NOMO-1 treated with DMSO at 0.1 percent for 48 hours (cell line): ENCODE results near the gene CHEK2.
"Not testable (repeated sequence)": the region's sequence is repeated elsewhere in the genome, so short reads cannot be mapped to it uniquely, and the experiment has no call there.

Experiments used
- DNase-seq: peaks from one replicate; lab custom pipeline; 2025; ENCODE audit not compliant: unreplicated experiment; lab: John Stamatoyannopoulos, UW

The CHEK2 gene

DNA sequence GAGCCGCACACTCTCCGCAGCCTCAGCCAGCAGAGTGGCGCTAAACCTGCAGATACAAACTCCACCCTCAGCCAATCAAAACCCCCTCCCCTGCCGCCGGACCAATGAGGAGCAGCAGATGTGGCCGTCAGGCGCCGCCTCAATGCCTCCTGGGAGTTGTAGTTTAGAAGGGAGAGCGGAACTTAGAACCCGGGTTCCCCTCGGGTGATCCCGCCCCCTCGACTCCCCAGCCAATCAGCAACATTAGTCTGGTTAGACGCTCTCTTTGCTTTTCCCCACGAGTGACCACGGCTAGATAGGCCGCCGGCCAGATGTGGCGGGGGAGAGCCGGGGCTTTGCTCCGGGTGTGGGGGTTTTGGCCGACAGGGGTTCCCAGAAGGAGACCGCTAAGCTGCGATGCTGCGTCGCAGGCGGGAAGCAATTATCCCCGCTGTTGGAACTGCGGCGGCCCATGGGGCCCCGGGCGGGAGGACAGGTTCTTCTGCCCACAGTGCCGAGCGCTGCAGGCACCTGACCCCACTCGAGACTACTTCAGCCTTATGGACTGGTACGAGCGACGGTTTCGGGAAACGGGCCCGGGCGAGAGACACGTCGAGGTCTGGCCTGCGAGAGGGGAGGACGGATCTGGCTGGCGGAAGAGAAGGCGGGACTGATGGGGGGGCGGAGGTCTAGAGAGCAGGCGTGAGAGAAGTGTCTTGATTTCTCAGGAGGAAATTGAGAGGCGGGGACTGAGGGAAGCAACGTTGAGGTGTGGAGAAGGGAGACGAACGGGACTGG, at the start of gene CHEK2, which contains the start of gene HSCB:
TSS of gene CHEK2 (minus strand) at position 36 of the 777 bp plus-strand sequence. CDS start 7,099 bp downstream, outside the sequence.
TSS of gene HSCB (plus strand) at position 255 of the 777 bp plus-strand sequence. CDS start at position 312, 57 bp downstream.
- DNase-seq: peak; percentile 99

DNA sequence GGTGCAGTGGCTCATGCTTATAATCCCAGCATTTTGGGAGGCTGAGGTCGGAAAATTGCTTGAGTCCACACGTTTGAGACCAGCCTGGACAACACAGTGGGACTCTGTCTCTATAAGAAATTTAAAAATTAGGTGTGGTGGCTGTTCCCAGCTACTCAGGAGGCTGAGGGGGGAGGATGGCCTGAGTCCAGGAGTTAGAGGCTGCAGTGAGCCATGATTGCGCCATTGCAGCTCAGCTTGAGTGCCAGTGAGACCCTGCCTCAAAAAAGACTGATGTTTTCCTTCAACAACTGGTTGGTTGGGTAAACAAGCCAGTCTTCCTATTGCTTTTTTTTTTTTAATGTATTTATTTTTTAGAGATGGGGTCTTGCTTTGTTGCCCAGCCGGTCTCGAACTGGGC, 49.5 kb upstream of the CHEK2 start:
- DNase-seq: no peak

DNA sequence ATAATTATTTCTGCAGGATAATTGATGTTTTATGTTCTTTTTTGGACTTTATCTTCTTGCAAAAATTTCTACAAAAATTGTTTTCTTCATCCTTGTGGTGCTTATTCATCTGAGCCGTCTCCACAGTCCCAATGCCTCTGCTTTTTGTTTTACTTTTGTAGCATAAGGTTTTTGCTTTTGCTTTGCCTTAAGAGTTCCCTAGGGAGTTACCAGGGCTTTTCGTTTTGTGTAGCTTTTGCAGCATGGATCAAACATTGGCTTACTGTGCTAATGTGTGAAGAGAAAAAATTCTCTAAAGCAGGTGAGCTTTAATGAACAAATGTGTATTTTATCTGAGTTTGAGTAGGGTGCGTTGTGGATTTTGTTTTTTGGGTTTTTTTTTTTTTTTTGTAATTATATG, 47.0 kb upstream of the CHEK2 start:
- no peak for DNase-seq

DNA sequence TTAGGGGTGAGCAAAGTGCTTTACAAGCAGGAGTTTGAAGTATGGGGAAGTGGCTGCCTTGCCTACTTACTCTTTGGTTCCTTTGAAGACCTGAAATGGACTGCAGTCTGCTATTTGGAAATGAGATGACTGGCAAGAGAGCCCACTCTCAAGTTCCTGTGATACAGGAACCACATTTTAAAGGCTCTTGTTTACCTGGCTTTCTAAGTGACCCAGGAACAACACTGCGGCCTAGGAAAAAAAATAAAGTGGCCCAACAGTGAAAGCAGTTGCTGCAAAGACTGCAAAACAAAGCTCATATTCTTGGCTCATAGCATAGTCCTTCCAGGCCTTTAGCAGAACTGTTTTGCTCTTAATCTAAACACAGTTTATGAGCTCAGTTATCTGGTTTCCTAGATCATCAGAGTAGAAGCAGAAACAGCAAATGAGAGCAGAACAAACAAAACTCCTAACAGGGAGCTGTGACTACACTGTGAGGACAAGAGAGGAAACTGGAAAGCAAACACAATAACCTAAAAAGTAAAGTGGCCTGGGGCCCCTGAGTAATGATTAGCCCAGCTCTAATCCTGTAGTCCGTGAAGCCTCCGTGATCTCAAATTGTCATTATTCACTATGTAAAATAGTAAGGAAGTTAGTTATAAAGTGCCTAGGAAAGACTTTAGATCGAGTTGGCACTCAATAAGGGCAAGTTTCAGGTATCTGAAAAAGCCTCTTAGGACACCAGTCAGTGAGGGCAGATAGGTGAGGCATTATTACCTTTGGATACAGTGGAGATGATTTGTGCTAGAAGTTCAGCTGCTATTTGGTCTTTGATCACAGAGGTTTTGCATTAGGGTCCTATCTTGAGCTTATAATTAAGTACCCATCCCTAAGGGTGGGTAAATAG, 42.4 kb upstream of the CHEK2 start:
- DNase-seq: no peak

DNA sequence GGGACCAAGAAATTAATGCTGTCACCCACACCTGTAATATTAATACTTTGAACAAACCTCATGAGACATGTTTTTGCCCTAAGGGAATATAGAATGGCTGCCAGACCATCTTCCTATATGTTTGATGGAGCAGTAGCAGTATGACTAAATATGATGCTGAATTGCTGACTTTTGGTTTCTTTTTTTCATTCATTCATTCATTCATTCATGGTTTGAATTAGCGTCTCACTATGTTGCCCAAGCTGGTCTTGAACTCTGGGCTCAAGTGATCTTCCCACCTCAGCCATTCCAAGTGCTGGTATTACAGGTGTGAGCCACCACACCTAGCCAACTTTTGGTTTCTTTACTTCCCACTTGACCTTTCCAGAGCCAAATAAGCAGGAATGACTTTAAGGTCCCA, 38.7 kb upstream of the CHEK2 start:
- DNase-seq: no peak

DNA sequence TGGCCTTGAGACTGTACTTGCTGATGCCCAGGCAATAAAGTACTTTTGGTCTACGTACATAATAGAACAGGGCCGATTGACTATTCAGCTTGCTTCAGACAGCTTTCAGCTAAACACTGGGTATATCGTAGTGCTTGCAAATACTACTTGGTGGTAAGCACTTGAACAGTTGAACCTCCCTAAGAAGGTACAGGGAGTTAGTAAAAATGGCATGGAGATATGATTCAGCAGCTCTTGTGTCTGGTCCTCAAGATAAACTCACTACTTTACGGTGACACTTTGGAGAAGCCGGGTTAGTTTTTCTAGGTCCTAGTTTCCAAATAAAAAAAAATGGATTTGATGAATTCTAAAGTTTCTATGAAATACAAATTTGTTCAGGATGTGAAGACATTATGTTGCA, 38.2 kb upstream of the CHEK2 start:
- DNase-seq: no peak

DNA sequence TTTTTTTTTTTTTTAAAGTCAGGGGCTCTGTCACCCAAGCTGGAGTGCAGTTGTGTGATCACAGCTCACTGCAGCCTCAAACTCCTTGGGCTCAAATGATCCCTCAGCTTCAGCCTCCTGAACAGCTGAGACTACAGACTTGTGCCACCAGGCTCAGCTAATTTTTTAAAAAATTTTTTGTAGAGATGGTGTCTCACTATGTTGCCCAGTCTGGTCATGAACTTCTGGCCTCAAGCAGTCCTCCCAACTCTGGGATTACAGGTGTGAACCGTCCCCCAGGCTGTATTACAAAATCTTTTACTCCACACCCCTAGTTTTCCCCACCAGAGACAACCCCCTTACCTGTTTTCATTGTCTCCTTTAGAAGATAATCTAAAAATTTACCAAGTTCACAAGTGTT, 32.8 kb upstream of the CHEK2 start:
- DNase-seq: no peak

DNA sequence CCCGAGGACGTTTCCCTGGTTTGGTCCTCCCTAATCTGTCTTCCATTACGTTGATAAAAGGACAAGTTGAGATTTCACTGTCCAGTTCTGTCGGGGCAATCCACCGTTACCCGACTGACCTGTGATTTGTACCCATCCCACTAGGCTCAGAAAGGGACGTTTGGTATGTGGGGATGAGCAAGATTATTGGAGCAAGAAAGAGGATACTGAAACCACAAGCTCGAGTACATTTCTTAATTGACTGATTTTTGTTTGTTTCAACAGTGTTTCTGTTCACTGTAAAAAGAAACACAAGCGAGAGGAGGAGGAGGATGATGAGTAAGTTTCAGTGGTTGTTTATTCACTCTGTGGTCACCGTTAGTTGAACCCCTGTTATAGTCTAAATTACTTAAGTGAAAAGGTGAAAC, 31.8 kb upstream of the CHEK2 start:
- DNase-seq: peak; percentile 47

DNA sequence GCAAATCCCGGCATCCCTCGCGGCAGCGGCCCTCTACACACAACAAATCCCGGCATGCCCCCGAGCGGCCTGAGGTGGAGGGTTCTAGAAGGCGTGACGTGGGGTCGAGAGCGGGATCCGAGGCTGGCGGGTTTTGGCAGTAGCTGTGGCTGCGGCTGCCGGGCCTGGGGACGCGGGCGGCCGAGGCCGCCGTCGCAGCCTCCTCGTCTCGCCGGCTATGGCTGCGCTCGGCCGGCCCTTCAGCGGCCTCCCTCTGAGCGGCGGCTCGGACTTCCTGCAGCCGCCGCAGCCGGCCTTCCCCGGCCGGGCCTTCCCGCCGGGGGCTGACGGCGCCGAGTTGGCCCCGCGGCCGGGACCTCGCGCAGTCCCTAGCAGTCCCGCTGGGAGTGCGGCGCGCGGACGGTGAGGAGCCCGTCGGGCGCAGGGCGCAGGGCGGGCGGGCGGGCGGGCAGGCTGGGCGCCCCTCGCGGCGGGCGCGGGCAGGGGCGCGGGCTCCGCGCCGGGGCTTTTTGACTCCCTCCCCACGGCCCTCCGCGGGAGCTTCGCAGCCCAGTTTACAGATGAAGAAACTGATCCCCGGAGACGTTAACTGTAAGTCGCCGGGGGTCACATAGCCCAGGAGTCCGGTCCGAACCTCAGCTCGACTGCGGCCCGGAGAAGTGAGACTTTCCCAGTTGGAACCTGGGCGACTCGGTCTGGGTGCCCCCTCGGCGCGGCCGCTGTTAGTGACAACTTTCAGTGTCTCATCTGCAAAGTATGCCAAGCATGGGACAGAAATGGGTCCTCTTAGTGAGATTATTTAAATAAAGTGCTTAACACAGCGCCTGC, 31.2 kb upstream of the CHEK2 start, which contains the start of gene CCDC117:
TSS of gene CCDC117 (plus strand) at position 63 of the 828 bp plus-strand sequence. CDS start at position 218, 155 bp downstream.
- peak; percentile 94 for DNase-seq

DNA sequence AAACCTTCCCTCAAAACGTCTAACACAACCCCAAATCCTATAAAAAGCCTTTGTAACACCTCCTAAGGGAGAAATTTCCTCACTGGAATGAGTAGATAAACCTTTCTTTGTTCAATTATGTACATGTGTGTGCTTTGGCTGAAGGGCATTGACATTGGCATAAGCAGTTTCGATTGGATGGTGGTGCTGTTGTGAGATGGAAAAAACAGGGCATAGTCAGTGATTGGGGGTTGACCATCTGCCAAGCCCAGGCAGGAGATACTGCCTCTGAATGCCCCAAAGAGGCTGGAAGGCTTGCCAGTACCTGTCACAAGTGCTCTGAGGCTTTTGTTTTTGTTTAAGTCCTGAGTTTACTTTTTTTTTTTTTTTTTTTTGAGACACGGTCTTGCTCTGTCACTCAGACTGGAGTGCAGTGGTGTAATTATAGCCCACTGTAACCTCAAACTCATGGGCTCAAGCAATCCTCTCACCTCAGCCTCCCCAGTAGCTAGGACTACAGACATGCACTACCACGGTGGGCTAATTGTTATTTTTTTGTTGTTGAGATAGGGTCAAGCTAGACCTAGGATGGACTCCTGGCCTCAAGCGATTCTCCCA, 29.7 kb upstream of the CHEK2 start:
- DNase-seq: no peak

DNA sequence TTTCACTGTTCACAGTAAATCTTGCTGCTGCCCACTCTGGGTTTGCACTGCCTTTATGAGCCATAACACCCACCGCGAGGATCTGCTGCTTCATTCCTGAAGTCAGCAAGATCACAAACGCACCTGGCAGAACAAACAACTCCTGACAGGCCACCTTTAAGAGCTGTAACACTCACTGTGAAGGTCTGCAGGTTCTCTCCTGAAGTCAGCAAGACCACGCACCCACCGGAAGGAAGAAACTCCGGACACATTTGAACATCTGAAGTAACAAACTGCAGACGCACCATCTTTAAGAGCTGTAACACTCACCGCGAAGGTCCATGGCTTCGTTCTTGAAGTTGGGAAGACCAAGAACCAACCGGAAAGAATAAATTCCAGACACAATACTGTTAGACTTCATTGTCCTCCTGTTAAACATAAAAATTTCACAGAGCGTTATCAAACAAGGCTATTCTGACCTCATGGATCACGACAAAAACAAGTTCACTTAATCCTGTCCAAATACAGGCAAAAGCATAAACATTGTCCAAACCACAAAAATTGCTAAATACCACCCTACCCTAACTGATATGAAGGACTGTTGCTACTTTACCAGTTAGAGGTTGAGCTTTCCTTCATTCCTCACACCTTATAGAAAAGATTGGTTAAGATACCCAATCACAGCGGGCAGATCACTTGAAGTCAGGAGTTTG, 27.9 kb upstream of the CHEK2 start:
- DNase-seq: no peak

DNA sequence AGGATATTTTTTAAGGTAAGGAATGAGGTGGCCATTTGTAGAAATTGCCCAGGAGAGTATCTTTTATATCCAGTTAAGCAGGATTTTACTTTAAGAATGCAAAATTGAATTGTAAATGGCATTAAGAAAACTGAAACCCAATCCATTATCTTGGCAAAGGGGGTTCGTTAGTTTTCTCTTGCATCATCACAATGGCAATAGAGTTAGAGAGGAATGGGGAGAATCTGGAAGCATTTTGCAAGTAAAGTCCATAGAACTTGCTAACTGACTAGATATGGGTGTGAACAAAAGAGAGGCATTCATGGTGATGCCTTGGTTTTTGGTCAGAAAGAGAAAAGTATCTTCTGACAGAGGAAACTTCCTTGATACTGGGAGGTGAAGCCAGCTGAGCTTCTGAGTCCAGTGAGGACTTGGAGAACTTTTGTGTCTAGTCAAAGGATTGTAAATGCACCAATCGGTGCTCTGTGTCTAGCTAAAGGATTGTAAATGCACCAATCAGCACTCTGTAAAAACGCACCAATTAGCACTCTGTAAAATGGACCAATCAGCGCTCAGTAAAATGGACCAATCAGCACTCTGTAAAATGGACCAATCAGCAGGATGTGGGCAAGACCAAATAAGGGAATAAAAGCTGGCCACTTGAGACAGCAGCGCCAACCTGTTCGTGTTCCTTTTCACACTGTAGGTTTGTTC, 27.2 kb upstream of the CHEK2 start:
- no peak for DNase-seq

DNA sequence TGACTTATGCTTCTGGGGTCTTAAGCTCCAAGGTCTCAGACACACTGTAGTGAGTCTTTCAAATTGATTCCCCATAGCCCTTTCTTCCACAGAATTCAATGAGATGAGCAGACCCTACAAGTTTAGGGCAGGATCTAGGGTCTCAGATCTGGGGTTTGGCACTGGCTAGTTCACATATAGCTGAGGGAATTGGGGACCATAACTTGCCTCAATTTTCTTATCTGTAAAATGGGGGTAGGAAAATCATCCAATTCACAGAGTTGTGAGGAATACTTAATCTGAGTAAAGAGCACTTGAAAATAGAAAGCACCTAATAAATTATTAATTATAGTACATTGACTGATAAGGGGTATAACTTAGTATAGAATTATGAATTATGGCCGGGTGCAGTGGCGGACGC, 25.0 kb upstream of the CHEK2 start:
- DNase-seq: no peak

DNA sequence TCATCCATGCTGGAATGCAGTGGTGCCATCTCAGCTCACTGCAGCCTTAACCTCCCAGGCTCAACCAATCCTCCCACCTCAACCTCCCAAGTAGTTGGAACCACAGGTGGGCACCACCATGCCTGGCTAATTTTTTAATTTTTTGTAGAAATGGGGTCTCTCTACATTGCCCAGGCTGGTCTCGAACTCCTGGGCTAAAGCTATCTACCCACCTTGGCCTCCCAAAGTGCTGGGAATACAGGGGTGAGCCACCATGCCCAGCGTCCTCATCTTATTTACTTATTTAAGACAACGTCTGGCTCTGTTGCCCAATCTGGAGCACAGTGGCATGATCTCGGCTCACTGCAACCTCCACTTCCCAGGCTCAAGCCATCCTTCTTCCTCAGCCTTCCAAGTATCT, 20.4 kb upstream of the CHEK2 start:
- not testable (repeated sequence) for DNase-seq

DNA sequence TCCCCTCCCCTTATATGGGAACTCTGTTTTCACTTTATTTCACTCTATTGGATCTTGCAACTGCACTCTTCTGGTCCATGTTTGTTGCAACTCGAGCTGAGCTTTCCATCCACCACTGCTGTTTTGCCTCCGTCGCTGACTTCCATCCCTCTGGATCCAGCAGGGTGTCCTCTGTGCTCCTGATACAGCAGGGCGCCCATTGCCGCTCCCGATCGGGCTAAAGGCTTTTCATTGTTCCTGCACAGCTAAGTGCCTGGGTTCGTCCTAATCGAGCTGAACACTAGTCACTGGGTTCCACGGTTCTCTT, 19.8 kb upstream of the CHEK2 start:
- no peak for DNase-seq

DNA sequence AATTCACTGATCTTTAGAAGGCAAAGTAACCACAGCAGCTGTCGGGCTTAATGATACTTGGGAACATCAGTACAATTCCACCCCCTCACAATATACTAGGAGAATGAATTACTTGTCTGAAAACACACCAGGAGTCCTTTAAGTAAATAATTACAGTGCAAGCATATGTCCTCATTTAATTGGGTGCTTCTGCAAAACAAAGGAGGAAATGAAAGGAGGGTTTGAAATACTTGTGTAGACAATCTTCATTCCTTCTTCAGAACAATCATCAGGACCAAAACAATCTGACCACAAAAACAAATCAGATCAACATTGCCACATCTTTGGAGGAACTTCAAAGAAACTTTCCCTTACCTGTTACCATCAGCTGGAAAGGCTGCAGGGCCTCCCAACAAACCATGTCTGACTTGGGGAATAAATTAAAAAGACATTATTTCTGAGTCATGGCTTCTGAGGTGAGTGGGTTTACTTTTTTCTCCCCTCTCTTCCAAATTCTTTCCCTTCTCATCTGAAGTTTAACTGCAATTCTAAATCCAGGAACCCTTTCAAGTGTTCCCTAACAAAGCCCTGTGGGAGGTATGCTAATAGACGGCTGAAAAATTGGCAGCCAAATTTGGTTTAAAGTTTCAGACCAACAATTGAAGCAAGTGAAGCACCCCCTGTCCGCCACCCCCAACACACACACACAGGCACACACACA, 18.4 kb upstream of the CHEK2 start:
- DNase-seq: peak; percentile 80

DNA sequence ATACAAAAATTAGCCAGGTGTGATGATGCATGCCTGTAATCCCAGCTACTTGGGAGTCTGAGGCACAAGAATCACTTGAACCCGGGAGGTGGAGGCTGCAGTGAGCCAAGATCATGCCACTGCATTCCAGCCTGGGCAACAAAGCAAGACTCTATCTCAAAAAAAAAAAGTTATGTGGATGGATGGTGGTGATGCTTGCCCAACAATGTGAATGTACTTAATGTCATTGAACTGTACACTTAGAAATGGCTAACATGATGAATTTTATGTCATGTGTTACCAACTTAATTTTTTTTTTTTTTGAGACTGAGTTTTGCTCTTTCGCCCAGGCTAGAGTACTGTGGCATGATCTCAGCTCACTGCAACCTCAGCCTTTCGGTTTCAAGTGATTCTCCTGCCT, 12.9 kb upstream of the CHEK2 start:
- not testable (repeated sequence) for DNase-seq

DNA sequence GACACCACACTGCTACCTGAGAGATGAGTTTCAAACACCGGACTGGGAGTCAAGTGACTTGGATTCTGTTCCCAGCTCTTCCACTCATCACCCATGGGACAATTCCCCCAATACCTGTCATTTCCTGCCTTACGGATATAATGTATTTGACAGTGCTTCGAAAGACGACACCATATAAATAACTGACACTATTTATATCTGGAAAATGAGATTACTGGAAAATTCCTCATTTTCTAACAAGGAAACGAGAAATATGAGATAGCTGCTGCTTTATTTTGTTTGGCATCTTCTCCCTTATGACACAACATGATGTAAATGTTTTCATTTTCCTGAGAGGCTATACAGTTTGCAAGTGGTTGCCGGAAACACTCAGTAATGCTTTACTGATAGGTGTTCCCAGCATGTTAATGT, 8.9 kb upstream of the CHEK2 start:
- no peak for DNase-seq

DNA sequence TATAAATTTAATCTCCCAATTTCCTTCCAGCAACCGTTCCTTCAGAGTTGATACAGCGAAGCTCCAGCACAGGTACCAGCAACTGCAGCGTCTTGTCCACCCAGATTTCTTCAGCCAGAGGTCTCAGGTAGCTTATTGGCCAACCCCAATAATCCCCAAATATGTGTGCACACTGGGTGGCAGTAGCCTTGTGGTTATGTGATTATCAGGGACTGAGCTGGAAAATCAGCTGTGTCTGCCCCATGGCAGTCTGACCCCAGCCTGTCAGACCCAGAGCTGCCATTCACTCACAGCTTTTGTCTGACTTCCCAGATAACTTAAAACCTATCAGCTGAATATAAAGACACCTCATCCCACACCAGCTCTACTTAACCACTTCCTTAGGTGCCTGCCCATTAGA, 2.2 kb upstream of the CHEK2 start:
- DNase-seq: no peak
